Heart right ventricle (tissue), 16 donors: ENCODE results near the gene RAP1GAP2. TPM values are rescaled to one million over a fixed set of nuclear protein-coding genes. Genes with fewer than 3 reads are reported as not detected.
A peak's percentile ranks its signal among the peaks of the same experiment; 100 is the strongest.
"Not testable (repeated sequence)": the region's sequence is repeated elsewhere in the genome, so short reads cannot be mapped to it uniquely, and the experiment has no call there.

Source experiments
- ATAC-seq, 8 donors: fragments of 200-7000 bp; cut with Tn5 transposase; one replicate each; pipeline ENCODE4 v1.9.1; 2020; ENCODE audit warnings: mild to moderate bottlenecking in 8 of 8, moderate library complexity in 8 of 8, moderate number of reproducible peaks in 1 of 8
- DNase-seq, 2 donors: peaks; one replicate each; pipeline ENCODE4 v3.0.0-alpha.2; 2020
- H3K27ac ChIP-seq, 10 donors: fragments of 200-600 bp; sonication (generic) in 2 of 10; one replicate each; pipeline versions ENCODE4 v1.5.0 to v1.8.0; 2020 to 2022; ENCODE audit warnings: mild to moderate bottlenecking in 3 of 10
- H3K27me3 ChIP-seq, 7 donors: fragments of 200-600 bp; one replicate each; pipeline ENCODE4 v1.8.0; 2021 to 2022; ENCODE audit warnings: mild to moderate bottlenecking in 2 of 7
- H3K36me3 ChIP-seq, 9 donors: fragments of 200-600 bp; sonication (generic) in 1 of 9; one replicate each; pipeline versions ENCODE4 v1.5.0 to v1.8.0; 2020 to 2022; ENCODE audit warnings: mild to moderate bottlenecking in 2 of 9
- H3K4me1 ChIP-seq, 9 donors: fragments of 200-600 bp; sonication (generic) in 1 of 9; one replicate each; pipeline versions ENCODE4 v1.5.0 to v1.8.0; 2020 to 2022; ENCODE audit warnings: mild to moderate bottlenecking in 4 of 9
- H3K4me3 ChIP-seq, 10 donors: fragments of 200-600 bp; sonication (generic) in 2 of 10; one replicate each; pipeline versions ENCODE4 v1.5.0 to v1.8.0; 2020 to 2022; ENCODE audit warnings: mild to moderate bottlenecking in 7 of 10, moderate library complexity in 2 of 10
- H3K9me3 ChIP-seq, 11 donors: fragments of 200-600 bp in 10 of 11; sonication (generic) in 2 of 11; one replicate each; pipeline versions ENCODE4 v1.5.0 to v1.8.0; 2013 to 2022; ENCODE audit warnings: mild to moderate bottlenecking in 2 of 11, control low read depth in 1 of 11, moderate library complexity in 1 of 11
- WGBS, 2 donors: extraction: QIAGEN DNeasy Blood & Tissue Kit; methylation state at CpG; one replicate each; pipeline ENCODE4 v1.1.7; 2013; ENCODE audit warnings: inconsistent platforms in 1 of 2; 5-methylcytosine and 5-hydroxymethylcytosine counted together
- intact Hi-C, 10 donors: fragments of 100-400 bp; cut with DNase I; formaldehyde crosslinking; loops; one replicate each; pipeline versions ENCODE4 v1.11.1 to v1.14.2; 2022
- polyA plus RNA-seq, 2 donors: library from polyadenylated mRNA; stranded (reverse); fragments of 200-250 nt; gene quantifications; one replicate each; pipeline ENCODE4 v1.2.3, GENCODE V29; 2013
- total RNA-seq, 10 donors: library from RNA; stranded (reverse); fragmentation: NEBNext Ultra II Directional in 3 of 10; extraction: Animal tissue kit (Norgen Biotek cat#: 25700) in 3 of 10; gene quantifications; one replicate each; pipeline versions ENCODE4 v1.2.1 to v1.2.4, GENCODE V29; 2021 to 2023
- TF ChIP-seq, protein P1 (sequence below), 9 donors: fragments of 200-600 bp; sonication (generic) in 2 of 9; IDR thresholded peaks; one replicate each; pipeline versions ENCODE4 v1.5.0 to v1.8.0; 2021 to 2022; ENCODE audit warnings: antibody characterized with exemption in 9 of 9, mild to moderate bottlenecking in 5 of 9, moderate library complexity in 1 of 9
- donor health status: Arrhythmogenic right ventricular cardiomyopathy.
- donor health status: ischemic (EF 13 %, LVEDD 7.1; RV severe dilation, severe dysfunction).
- donor health status: healthy with polysubstance abuse.
- donor health status: DM: no; HTN: yes; CAD: no.
- donor health status: DM: no; HTN: no; CAD: no.
- donor health status: ischemic (EF 25% LVEDD 6.9; RV normal size, moderate dysfunction).
- donor health status: ischemic (EF 25% LVEDD 5.7; RV mildly dilated, moderate dysfunction).
- donor health status: healthy.
- donor health status: DM: yes; HTN: yes; CAD: no.
- donor health status: Ischemic cardiomyopathy.
- donor health status: ischemic (EF 35%, LVEDD 5.7; RV mildly dilated, moderate dysfunction).
- donor health status: nonischemic (EF 11% LVEDD 7.7; RV severe dilation, severe dysfunction).
- donor health status: DM: yes; HTN: yes; CAD: no.
- donor health status: PGD.
- donor health status: ischemic (EF 29% LVEDD 5.4; RV normal size, mild dysfunction).
- donor health status: nonischemic (EF 23%, LVEDD 6.1; RV moderate dilation, normal function).

Gene RAP1GAP2
- total and polyA plus RNA-seq, 12 donors, result 9.5 to 51.3 (median 34.6) TPM

DNA sequence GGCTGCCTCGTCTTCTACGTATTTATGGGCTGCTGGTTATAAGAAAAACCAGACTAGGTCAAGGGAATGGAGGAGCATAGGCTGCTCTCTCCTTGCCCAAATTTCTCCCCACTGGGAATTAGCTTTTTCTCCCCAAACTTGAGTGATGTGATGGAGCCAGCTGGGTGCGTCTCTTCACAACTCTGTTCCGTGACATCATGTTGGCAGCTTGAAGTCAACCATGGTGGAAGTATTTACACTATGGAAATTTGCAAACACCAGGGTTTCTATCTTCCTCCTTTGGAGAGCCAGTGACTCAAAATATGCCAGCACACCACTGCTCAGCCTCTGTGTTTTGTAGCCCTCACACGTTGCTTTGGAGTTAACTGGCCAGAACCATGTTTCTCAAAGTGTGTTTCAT, 189.1 kb downstream of the RAP1GAP2 start:
- intact Hi-C loops, result loop anchor here in 1 of 10 donors (10.0 kb wide), 1 partner anchor 131 kb away; no protein-coding TSS in a partner anchor
- DNase-seq (no peak), ATAC-seq (no peak)
- peaks cover 0 to 40% (median 0%) of the 10 kb centered on the region in 9 donors for H3K36me3 ChIP-seq
- no peaks in the 10 kb centered on the region for H3K27me3 ChIP-seq
- peaks cover 0 to 21% (median 10%) of the 10 kb centered on the region in 9 donors for H3K4me1 ChIP-seq
- WGBS, 2 donors, result 88 to 90% methylated on average over 5 of the region's 5 CpGs
- H3K4me3 ChIP-seq, result no peak overlapping the region
- no peaks in the 10 kb centered on the region for H3K9me3 ChIP-seq
- TF ChIP-seq, protein P1, sequence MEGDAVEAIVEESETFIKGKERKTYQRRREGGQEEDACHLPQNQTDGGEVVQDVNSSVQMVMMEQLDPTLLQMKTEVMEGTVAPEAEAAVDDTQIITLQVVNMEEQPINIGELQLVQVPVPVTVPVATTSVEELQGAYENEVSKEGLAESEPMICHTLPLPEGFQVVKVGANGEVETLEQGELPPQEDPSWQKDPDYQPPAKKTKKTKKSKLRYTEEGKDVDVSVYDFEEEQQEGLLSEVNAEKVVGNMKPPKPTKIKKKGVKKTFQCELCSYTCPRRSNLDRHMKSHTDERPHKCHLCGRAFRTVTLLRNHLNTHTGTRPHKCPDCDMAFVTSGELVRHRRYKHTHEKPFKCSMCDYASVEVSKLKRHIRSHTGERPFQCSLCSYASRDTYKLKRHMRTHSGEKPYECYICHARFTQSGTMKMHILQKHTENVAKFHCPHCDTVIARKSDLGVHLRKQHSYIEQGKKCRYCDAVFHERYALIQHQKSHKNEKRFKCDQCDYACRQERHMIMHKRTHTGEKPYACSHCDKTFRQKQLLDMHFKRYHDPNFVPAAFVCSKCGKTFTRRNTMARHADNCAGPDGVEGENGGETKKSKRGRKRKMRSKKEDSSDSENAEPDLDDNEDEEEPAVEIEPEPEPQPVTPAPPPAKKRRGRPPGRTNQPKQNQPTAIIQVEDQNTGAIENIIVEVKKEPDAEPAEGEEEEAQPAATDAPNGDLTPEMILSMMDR (IDR thresholded peaks at IDR 0.05), result no peak
- H3K27ac ChIP-seq, result no peak overlapping the region

DNA sequence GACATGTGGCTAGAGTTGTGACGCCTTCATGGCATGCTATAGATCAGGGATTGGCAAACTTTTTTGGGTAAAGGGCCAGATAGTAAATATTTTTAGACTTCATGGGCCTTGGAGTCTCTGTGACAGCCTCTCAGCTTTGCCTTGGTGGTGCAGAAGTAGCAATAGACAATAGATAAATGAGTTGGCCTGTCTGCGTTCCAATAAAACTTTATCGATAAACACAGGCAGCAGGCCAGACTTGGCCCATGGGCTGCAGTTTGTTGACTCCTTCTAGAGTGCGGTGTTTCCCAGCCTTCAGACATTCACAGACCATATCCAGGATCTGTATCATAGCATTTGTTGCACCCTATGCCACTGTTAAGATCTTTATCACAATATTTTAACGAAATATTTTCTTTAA, 190.7 kb downstream of the RAP1GAP2 start:
- WGBS, 2 donors, result 93 to 96% methylated on average over 5 of the region's 5 CpGs
- DNase-seq, result no peak

DNA sequence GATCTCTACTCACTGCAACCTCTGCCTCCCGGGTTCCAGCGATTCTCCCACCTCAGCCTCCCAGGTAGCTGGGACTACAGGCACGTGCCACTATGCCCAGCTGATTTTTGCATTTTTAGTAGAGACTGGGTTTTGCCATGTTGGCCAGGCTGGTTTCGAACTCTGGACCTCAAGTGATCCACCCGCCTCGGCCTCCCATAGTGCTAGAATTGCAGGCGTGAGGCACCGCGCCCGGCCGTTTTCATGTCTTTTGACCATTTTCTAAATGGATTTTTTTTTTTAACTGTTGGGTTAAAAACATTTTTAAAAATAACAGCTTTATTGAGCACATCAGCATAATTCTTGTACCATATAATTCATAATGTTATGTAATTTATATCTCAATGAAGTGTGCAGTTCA, 193.2 kb downstream of the RAP1GAP2 start:
- intact Hi-C loops, result loop anchor here in 1 of 10 donors (10.0 kb wide), 1 partner anchor 135 kb away; no protein-coding TSS in a partner anchor
- not testable (repeated sequence) for DNase-seq, H3K27ac ChIP-seq, H3K4me1 ChIP-seq, H3K9me3 ChIP-seq, ATAC-seq, H3K4me3 ChIP-seq, H3K27me3 ChIP-seq
- WGBS, 2 donors, result 92 to 97% methylated on average over 11 of the region's 11 CpGs
- H3K36me3 ChIP-seq, result peaks cover 0 to 38% (median 0%) of the 10 kb centered on the region in 9 donors

More for the DNA sequence above, 190.7 kb downstream of the RAP1GAP2 start:
- no peaks in the 10 kb centered on the region for H3K9me3 ChIP-seq
- H3K27me3 ChIP-seq, result no peaks in the 10 kb centered on the region
- no peak for ATAC-seq
- peaks cover 0 to 38% (median 0%) of the 10 kb centered on the region in 9 donors for H3K36me3 ChIP-seq
- intact Hi-C loops, result loop anchor here in 1 of 10 donors (10.0 kb wide), 1 partner anchor 132 kb away; no protein-coding TSS in a partner anchor
- H3K4me1 ChIP-seq, result peaks cover 0 to 17% (median 10%) of the 10 kb centered on the region in 9 donors
- no peak overlapping the region for H3K27ac ChIP-seq
- no peak overlapping the region for H3K4me3 ChIP-seq
- TF ChIP-seq, protein P1 (IDR thresholded peaks at IDR 0.05), result no peak

DNA sequence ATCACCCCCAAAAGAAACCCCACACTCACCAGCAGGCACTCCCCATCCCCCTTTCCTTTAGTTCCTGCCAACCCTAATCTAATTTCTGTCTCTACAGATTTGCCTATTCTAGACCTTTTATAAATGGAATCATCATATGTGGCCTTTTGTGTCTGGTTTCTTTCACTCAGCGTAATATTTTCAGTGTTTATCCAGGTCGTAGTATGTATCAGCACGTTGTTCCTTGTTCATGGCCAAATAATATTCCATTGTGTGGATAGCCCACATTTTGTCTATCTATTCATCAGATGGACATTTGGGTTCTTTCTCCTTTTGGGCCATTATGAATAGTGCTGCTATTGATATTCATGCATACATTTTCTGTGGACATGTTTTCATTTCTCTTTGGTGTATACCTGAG, 193.6 kb downstream of the RAP1GAP2 start:
- intact Hi-C loops, result loop anchor here in 1 of 10 donors (10.0 kb wide), 1 partner anchor 135 kb away; no protein-coding TSS in a partner anchor
- H3K4me3 ChIP-seq, result no peak overlapping the region
- no peaks in the 10 kb centered on the region for H3K9me3 ChIP-seq
- H3K4me1 ChIP-seq, result no peaks in the 10 kb centered on the region
- H3K36me3 ChIP-seq, result peaks cover 0 to 37% (median 0%) of the 10 kb centered on the region in 9 donors
- H3K27me3 ChIP-seq, result no peaks in the 10 kb centered on the region
- TF ChIP-seq, protein P1 (IDR thresholded peaks at IDR 0.05), result no peak
- no peak overlapping the region for H3K27ac ChIP-seq
- DNase-seq (no peak), ATAC-seq (no peak)
- WGBS, 2 donors, result 80 to 94% methylated on average over 3 of the region's 3 CpGs

DNA sequence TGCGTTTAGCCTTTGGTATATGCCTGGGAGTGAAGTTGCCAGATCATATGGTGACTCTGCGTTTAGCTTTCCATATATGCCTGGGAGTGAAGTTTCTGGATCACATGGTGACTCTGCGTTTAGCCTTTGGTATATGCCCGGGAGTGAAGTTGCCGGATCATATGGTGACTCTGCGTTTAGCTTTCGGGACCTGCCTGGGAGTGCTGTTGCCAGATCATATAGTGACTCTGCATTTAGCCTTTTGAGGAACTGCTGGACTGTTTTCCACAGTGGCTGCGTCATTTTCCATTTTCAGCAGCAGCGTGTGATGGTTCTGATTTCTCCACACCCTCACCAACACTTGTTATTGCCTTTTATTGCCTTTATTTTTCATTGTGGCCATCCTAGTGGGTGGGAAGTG, 194.2 kb downstream of the RAP1GAP2 start:
- Histone ChIP-seq H3K4me1 (no peaks in the 10 kb centered on the region), H3K9me3 (no peaks in the 10 kb centered on the region), H3K27me3 (no peaks in the 10 kb centered on the region), H3K4me3 (no peak overlapping the region), H3K27ac (no peak overlapping the region), H3K36me3 (peaks cover 0 to 33% (median 3%) of the 10 kb centered on the region in 9 donors)
- 92 to 96% methylated on average over 9 of the region's 9 CpGs for WGBS, 2 donors
- TF ChIP-seq, protein P1 (IDR thresholded peaks at IDR 0.05), result no peak
- peak in 5 of 8 donors; percentile 27 to 54 (median 42) for ATAC-seq
- intact Hi-C loops, result no loop called here
- no peak for DNase-seq

DNA sequence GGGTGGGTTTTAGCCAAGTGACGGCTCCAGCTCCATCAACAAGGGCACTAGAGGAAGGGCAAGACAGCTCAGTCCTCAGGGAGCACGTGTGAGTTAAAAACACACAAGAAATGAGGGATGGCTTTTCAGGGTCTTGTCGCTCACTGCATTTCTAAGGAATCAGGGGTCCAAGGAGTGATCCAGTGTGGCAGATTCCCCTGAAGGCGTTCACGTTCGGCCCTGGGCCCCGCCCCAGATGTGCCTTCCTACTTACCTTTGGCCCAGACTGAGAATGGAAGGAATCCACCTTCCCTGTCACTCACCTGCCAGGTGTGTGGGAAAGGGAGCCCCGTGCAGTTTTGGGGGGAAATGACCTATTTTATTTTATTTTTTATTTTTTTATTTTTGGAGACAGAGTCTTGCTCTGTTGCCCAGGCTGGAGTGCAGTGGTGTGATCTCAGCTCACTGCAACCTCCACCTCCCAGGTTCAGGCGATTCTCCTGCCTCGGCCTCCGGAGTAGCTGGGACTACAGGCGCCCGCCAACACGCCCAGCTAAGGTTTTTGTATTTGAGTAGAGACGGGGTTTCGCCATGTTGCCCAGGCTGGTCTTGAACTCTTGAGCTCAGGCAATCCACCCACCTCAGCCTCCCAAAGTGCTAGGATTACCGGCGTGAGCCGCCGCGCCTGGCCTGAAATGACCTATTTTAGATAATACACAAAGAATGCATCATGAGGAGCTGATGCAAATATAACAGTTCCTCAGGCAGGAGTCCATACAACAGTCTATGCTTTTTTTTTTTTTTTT, 195.3 kb downstream of the RAP1GAP2 start:
- intact Hi-C loops, DNase-seq, H3K9me3 ChIP-seq, ATAC-seq, H3K27ac ChIP-seq, H3K4me3 ChIP-seq, H3K27me3 ChIP-seq: not testable (repeated sequence)
- peaks cover 0 to 34% (median 3%) of the 10 kb centered on the region in 9 donors for H3K36me3 ChIP-seq
- WGBS, 2 donors, result 92 to 97% methylated on average over 21 of the region's 21 CpGs
- peaks cover 0 to 10% (median 0%) of the 10 kb centered on the region in 9 donors for H3K4me1 ChIP-seq
